ENCODE results near the gene HECTD2. TPM values are rescaled to one million over a fixed set of nuclear protein-coding genes. Genes with fewer than 3 reads are reported as not detected.
"Not testable (repeated sequence)": the region's sequence is repeated elsewhere in the genome, so short reads cannot be mapped to it uniquely, and the experiment has no call there.

The HECTD2 gene
- polyA plus RNA-seq, 1 experiment, result 13.0 TPM

DNA sequence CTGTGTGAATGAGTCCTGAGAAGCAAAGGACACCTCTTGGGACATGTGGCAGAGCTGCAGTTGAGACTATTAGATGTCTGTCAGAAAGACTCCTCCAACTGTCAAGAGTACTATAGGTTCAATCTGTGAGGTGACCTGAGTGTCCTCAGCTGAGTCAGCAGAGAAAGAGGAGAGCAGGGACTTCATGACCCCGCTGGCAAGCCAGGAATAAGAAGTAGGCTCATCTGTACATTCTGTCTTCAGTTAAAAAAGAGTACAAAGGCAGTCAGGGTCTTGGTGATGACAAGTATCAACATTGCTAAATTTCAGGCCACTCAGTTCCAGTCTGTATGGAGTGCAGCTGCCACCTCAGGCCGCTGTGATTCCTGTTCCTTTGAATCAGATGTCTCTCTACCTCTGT, 25.1 kb downstream of the HECTD2 start:
- H3K4me3 ChIP-seq (ENCODE audit: low read depth, low read length), result no peak overlapping the region
- no peak for DNase-seq (ENCODE audit: low read depth, low spot score)
- no peaks in the 10 kb centered on the region for H3K27me3 ChIP-seq (ENCODE audit: control insufficient read depth, insufficient read depth, low read length)
- no peaks in the 10 kb centered on the region for H3K9me3 ChIP-seq (ENCODE audit: control insufficient read depth, insufficient read depth, low read length)
- CTCF ChIA-PET, result interaction anchor here (0.6 to 1.4 kb wide), 2 partner anchors 10 to 200 kb away, joined by 3 to 4 read pairs; no protein-coding TSS in a partner anchor
- no peak overlapping the region for H3K27ac ChIP-seq (ENCODE audit: low read depth, low read length)
- POLR2A ChIA-PET, result no interaction called here
- TF ChIP-seq, protein P1, sequence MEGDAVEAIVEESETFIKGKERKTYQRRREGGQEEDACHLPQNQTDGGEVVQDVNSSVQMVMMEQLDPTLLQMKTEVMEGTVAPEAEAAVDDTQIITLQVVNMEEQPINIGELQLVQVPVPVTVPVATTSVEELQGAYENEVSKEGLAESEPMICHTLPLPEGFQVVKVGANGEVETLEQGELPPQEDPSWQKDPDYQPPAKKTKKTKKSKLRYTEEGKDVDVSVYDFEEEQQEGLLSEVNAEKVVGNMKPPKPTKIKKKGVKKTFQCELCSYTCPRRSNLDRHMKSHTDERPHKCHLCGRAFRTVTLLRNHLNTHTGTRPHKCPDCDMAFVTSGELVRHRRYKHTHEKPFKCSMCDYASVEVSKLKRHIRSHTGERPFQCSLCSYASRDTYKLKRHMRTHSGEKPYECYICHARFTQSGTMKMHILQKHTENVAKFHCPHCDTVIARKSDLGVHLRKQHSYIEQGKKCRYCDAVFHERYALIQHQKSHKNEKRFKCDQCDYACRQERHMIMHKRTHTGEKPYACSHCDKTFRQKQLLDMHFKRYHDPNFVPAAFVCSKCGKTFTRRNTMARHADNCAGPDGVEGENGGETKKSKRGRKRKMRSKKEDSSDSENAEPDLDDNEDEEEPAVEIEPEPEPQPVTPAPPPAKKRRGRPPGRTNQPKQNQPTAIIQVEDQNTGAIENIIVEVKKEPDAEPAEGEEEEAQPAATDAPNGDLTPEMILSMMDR (IDR thresholded peaks at IDR 0.05; ENCODE audit: low read depth, low read length), result no peak

DNA sequence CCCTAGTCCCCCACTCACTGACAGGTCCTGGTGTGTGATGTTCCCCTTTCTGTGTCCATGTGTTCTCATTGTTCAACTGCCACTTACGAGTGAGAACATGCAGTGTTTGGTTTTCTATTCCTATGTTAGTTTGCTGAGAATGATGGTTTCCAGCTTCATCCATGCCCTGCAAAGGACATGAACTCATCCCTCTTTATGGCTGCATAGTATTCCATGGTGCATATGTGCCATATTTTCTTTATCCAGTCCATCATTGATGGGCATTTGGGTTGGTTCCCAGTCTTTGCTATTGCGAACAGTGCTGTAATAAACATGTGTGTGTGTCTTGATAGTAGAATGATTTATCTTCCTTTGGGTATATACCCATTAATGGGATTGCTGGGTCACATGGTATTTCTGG, 28.1 kb downstream of the HECTD2 start:
- H3K27ac ChIP-seq (ENCODE audit: low read depth, low read length); POLR2A ChIA-PET; H3K4me3 ChIP-seq (ENCODE audit: low read depth, low read length); H3K27me3 ChIP-seq (ENCODE audit: control insufficient read depth, insufficient read depth, low read length); DNase-seq (ENCODE audit: low read depth, low spot score); CTCF ChIA-PET; H3K9me3 ChIP-seq (ENCODE audit: control insufficient read depth, insufficient read depth, low read length): not testable (repeated sequence)

DNA sequence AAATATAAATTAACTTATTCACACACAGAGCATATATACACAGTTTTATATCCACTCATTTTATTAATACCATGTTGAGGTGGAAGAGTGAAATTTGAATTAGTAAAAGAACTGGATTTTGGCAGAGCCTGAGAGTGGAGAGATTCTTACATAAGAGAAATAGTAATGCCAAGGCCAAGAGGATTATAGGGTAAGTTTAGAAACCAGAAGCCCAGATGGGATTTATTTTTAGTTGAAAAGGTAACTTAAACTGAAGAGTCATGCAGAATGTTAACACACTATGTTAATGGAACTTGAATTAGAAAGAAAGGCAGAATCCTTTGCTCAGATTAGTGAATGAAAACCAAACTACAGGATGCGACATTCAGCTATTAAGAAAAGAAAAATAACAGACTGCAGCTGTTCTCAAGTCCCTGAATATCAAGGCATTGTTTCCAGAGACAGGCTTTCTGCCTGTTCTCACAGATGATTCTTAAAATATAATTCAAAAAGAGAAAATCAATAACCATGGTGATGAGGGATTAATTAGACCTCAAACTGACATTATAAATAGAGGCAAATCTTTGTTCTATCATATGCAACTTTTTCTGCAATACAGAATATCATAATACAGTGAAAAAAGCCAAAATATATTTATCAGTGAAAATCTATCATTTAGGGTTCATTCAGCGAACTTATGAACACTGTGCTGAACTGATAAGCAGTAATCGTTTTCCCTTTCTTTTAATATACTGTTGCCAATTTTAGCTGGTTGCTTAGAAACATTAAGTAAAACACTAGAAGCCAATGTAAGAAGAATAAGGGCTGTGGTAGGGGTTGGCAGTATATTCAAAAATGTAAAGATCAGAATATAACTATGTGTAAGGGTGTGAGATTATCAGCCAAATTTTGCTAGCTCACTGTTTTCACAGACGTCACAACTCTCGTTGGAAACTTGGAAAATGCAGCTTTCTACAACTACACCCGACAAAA, 34.4 kb downstream of the HECTD2 start:
- DNase-seq (ENCODE audit: low read depth, low spot score), result no peak
- no peak overlapping the region for H3K27ac ChIP-seq (ENCODE audit: low read depth, low read length)
- H3K4me3 ChIP-seq (ENCODE audit: low read depth, low read length), result no peak overlapping the region
- CTCF ChIA-PET, result interaction anchor here (1.1 kb wide), 1 partner anchor 10 kb away, joined by 4 read pairs; no protein-coding TSS in a partner anchor
- H3K9me3 ChIP-seq (ENCODE audit: control insufficient read depth, insufficient read depth, low read length), result no peaks in the 10 kb centered on the region
- POLR2A ChIA-PET, result no interaction called here
- TF ChIP-seq, protein P1 (IDR thresholded peaks at IDR 0.05; ENCODE audit: low read depth, low read length), result no peak
- no peaks in the 10 kb centered on the region for H3K27me3 ChIP-seq (ENCODE audit: control insufficient read depth, insufficient read depth, low read length)

DNA sequence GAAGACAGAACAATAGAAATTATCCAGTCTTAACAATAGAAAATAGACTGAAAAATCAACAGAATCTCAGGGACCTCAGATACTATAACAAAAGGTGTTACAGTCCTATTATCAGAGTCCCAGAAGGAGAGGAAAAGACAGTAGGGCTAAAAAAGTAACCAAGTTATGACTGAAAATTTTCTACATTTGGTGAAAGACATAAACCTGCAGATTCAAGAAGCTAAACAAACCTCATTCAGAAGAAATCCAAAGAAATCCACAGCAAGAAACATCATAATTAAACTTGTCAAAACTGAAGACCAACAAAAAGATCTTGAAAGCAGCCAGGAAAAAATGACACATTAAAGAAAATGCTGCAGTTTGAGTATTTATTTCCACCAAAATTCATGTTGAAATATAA, 41.9 kb downstream of the HECTD2 start:
- peaks cover 5% of the 10 kb centered on the region; the same call in 1 of the 2 replicates for H3K9me3 ChIP-seq (ENCODE audit: control insufficient read depth, insufficient read depth, low read length)

DNA sequence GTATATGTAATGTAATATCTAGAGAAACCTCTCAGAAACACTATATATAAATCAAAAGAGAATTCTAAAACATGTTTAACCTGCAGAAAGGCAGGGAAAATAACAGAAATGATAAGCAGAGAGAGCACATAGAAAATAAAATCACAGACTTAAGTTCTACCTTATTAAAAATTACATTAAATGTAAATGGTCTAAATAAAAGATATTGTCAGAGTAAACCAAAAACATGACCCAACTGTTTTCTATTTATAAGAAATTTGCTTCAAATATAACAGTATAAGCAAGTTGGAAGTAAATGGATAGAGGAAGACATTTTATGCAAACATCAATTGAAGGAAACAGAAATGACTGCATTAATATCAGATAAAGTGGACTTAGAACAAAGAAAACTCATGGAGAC, 43.4 kb downstream of the HECTD2 start:
- Histone ChIP-seq H3K27me3 (ENCODE audit: control insufficient read depth, insufficient read depth, low read length) (no peaks in the 10 kb centered on the region), H3K27ac (ENCODE audit: low read depth, low read length) (no peak overlapping the region), H3K4me3 (ENCODE audit: low read depth, low read length) (no peak overlapping the region), H3K9me3 (ENCODE audit: control insufficient read depth, insufficient read depth, low read length) (peaks cover 5% of the 10 kb centered on the region; the same call in 1 of the 2 replicates)
- CTCF ChIA-PET, result no interaction called here
- POLR2A ChIA-PET, result no interaction called here
- TF ChIP-seq, protein P1 (IDR thresholded peaks at IDR 0.05; ENCODE audit: low read depth, low read length), result no peak
- DNase-seq (ENCODE audit: low read depth, low spot score), result no peak

More for the DNA sequence above, 41.9 kb downstream of the HECTD2 start:
- ChIA-PET POLR2A (no interaction called here), CTCF (no interaction called here)
- no peak overlapping the region for H3K4me3 ChIP-seq (ENCODE audit: low read depth, low read length)
- no peak for DNase-seq (ENCODE audit: low read depth, low spot score)
- TF ChIP-seq, protein P1 (IDR thresholded peaks at IDR 0.05; ENCODE audit: low read depth, low read length), result no peak
- H3K27me3 ChIP-seq (ENCODE audit: control insufficient read depth, insufficient read depth, low read length), result no peaks in the 10 kb centered on the region
- H3K27ac ChIP-seq (ENCODE audit: low read depth, low read length), result no peak overlapping the region

DNA sequence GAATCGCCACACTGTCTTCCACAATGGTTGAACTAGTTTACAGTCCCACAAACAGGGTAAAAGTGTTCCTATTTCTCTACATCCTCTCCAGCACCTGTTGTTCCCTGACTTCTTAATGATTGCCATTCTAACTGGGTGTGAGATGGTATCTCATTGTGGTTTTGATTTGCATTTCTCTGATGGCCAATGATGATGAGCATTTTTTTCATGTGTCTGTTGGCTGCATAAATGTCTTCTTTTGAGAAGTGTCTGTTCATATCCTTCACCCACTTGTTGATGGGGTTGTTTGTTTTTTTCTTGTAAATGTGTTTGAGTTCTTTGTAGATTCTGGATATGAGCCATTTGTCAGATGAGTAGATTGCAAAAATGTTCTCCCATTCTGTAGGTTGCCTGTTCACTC, 45.0 kb downstream of the HECTD2 start:
- H3K27ac ChIP-seq (ENCODE audit: low read depth, low read length); H3K4me3 ChIP-seq (ENCODE audit: low read depth, low read length); POLR2A ChIA-PET; DNase-seq (ENCODE audit: low read depth, low spot score); CTCF ChIA-PET; H3K9me3 ChIP-seq (ENCODE audit: control insufficient read depth, insufficient read depth, low read length); H3K27me3 ChIP-seq (ENCODE audit: control insufficient read depth, insufficient read depth, low read length): not testable (repeated sequence)

Measured in AG04450 (cell line).